ENCODE results near the gene MFSD1.

The MFSD1 gene

GRCh38 chr3:158773845-158774830 is 27.7 kb upstream of the MFSD1 start:
- peaks cover 3% of the 10 kb centered on the region for H3K27me3 Mint-ChIP-seq (ENCODE audit: low read depth, poor library complexity)
- no peak for DNase-seq
- no peaks in the 10 kb centered on the region for H3K9me3 Mint-ChIP-seq
- H3K27ac Mint-ChIP-seq, result no peak overlapping the region
- peaks cover 5% of the 10 kb centered on the region for H3K36me3 Mint-ChIP-seq (ENCODE audit: low read depth)
- no peak for TF ChIP-seq CTCF (IDR thresholded peaks at IDR 0.05)
- H3K4me1 Mint-ChIP-seq, result peaks cover 7% of the 10 kb centered on the region
- H3K4me3 Mint-ChIP-seq, result no peak overlapping the region

GRCh38 chr3:158774965-158775364 is 26.9 kb upstream of the MFSD1 start:
- H3K36me3 Mint-ChIP-seq (ENCODE audit: low read depth), result peaks cover 5% of the 10 kb centered on the region
- peak overlapping the region; percentile 77 for H3K27ac Mint-ChIP-seq
- no peak for TF ChIP-seq CTCF (IDR thresholded peaks at IDR 0.05)
- H3K4me3 Mint-ChIP-seq, result no peak overlapping the region
- no peak for DNase-seq
- peaks cover 3% of the 10 kb centered on the region for H3K27me3 Mint-ChIP-seq (ENCODE audit: low read depth, poor library complexity)
- peaks cover 5% of the 10 kb centered on the region for H3K4me1 Mint-ChIP-seq
- H3K9me3 Mint-ChIP-seq, result no peaks in the 10 kb centered on the region

GRCh38 chr3:158775426-158776410 is 26.1 kb upstream of the MFSD1 start:
- Mint-ChIP-seq H3K4me1 (peaks cover 5% of the 10 kb centered on the region), H3K36me3 (ENCODE audit: low read depth) (peaks cover 5% of the 10 kb centered on the region), H3K27ac (no peak overlapping the region), H3K27me3 (ENCODE audit: low read depth, poor library complexity) (peaks cover under 1% of the 10 kb centered on the region), H3K4me3 (no peak overlapping the region), H3K9me3 (no peaks in the 10 kb centered on the region)
- no peak for TF ChIP-seq CTCF (IDR thresholded peaks at IDR 0.05)
- no peak for DNase-seq

GRCh38 chr3:158776531-158776930 is 25.3 kb upstream of the MFSD1 start:
- no peak for TF ChIP-seq CTCF (IDR thresholded peaks at IDR 0.05)
- Mint-ChIP-seq H3K27ac (no peak overlapping the region), H3K9me3 (no peaks in the 10 kb centered on the region), H3K4me1 (peaks cover 5% of the 10 kb centered on the region), H3K4me3 (no peak overlapping the region), H3K36me3 (ENCODE audit: low read depth) (peaks cover 5% of the 10 kb centered on the region), H3K27me3 (ENCODE audit: low read depth, poor library complexity) (no peaks in the 10 kb centered on the region)
- DNase-seq, result no peak

GRCh38 chr3:158777161-158777873 is 24.5 kb upstream of the MFSD1 start:
- H3K4me1 Mint-ChIP-seq, result peaks cover 5% of the 10 kb centered on the region
- H3K36me3 Mint-ChIP-seq (ENCODE audit: low read depth), result peaks cover 5% of the 10 kb centered on the region
- no peaks in the 10 kb centered on the region for H3K27me3 Mint-ChIP-seq (ENCODE audit: low read depth, poor library complexity)
- H3K9me3 Mint-ChIP-seq, result no peaks in the 10 kb centered on the region
- TF ChIP-seq CTCF (IDR thresholded peaks at IDR 0.05), result no peak
- no peak overlapping the region for H3K27ac Mint-ChIP-seq
- DNase-seq, result no peak
- no peak overlapping the region for H3K4me3 Mint-ChIP-seq

Data from nephron progenitor cell (in vitro differentiated cells).